Measurements from ENCODE around the gene MATN3. TPM values are rescaled to one million over a fixed set of nuclear protein-coding genes. Genes with fewer than 3 reads are reported as not detected.

MATN3 gene
- total and polyA plus RNA-seq, 9 of the 15 experiments (the other 6 are each of a cell fraction or from before 2014, with no cell fraction given), result not detected

- Histone ChIP-seq H3K4me1 (replicated peaks in 1 of 2; ENCODE audit: control insufficient read depth in 2 of 2, insufficient read depth in 2 of 2, low read length in 2 of 2) (peaks cover 0 to 23% of the 10 kb centered on the region in 2 experiments; a peak in 3 of 5 replicates), H3K4me3 (peak overlapping the region; percentile 70), H3K9me1 (ENCODE audit: control insufficient read depth, insufficient read depth, low read length) (no peaks in the 10 kb centered on the region), H3K79me2 (ENCODE audit: control insufficient read depth, insufficient read depth, low read length) (peaks cover 37% of the 10 kb centered on the region), H3K9me3 (replicated peaks; ENCODE audit: control insufficient read depth, insufficient read depth, low read depth, low read length) (no peaks in the 10 kb centered on the region; the same call in 1 of the 2 replicates), H3K36me3 (ENCODE audit: control insufficient read depth, insufficient read depth, low read length) (0 out of 3 replicates have a peak, but pooled peaks cover 2% of the 10 kb centered on the region), H3K9ac (ENCODE audit: insufficient read depth in 1 of 2, low read depth in 2 of 2, low read length in 2 of 2) (peak overlapping the region in 1 of 2 experiments; percentile 94; a peak in 2 of 4 replicates), H3K27ac (ENCODE audit: extremely low read depth, low read depth, low read length) (peak overlapping the region; percentile 98), H2AFZ (ENCODE audit: low read depth, low read length) (peak overlapping the region; percentile 99), H3K4me2 (ENCODE audit: insufficient read depth, low read length) (peak overlapping the region; percentile 97), H3K27me3 (ENCODE audit: control insufficient read depth in 2 of 2, insufficient read depth in 2 of 2, low read length in 2 of 2) (no peaks in the 10 kb centered on the region), H4K20me1 (replicated peaks; ENCODE audit: control insufficient read depth, insufficient read depth, low read length) (peaks cover 21% of the 10 kb centered on the region)
- ChIA-PET POLR2A (interaction anchor here (0.6 to 2.7 kb wide), 8 partner anchors 10 to 228 kb away, joined by 3 to 20 read pairs (median 4); no protein-coding TSS in a partner anchor), CTCF (ENCODE audit: low intra/inter-chr PET ratio) (interaction anchor here (0.6 kb wide), 1 partner anchor 292 kb away, joined by 5 read pairs; no protein-coding TSS in a partner anchor)
- peak; percentile 82 to 90 (median 84) for DNase-seq (ENCODE audit: extremely low read depth in 1 of 4, low spot score in 3 of 4)
- ATAC-seq, result peak; percentile 68
- peak; percentile 6 for FAIRE-seq
- in situ Hi-C loops (cut with MboI) (no loop called here), intact Hi-C loops (cut with micrococcal nuclease) (loop anchor here (5.0 kb wide), 1 partner anchor 151 kb away; the partner anchor contains the start of gene TTC32)
- BruUV-seq (replicated peaks), result no TSS peak
- 2% methylated on average over 5 of the region's 5 CpGs for WGBS (ENCODE audit: insufficient coverage, low coverage, missing lambda C conversion rate)
- TF ChIP-seq NCOA2 (IDR thresholded peaks at IDR 0.05; ENCODE audit: partially characterized antibody in 2 of 2) (no peak), NCOA1 (IDR thresholded peaks at IDR 0.05; ENCODE audit: low read depth) (no peak), ZNF696 (CRISPR knock-in tag; conservative IDR thresholded peaks at IDR 0.05) (no peak), CC2D1A (IDR thresholded peaks at IDR 0.05) (no peak), POLR2AphosphoS2 (IDR thresholded peaks at IDR 0.05; ENCODE audit: low read length) (no peak), CBFA2T2 (conservative IDR thresholded peaks at IDR 0.05) (peak; percentile 69), MAFK (IDR thresholded peaks at IDR 0.05; ENCODE audit: low read length) (no peak), LEF1 (IDR thresholded peaks at IDR 0.05) (peak; percentile 72), HOXB6 (CRISPR knock-in tag; IDR thresholded peaks at IDR 0.05; ENCODE audit: borderline replicate concordance) (no peak), ZNF561 (CRISPR knock-in tag; conservative IDR thresholded peaks at IDR 0.05) (no peak), RAD51 (IDR thresholded peaks at IDR 0.05; ENCODE audit: borderline replicate concordance, low read depth) (no peak), HDAC8 (tag; IDR thresholded peaks at IDR 0.05) (no peak), GTF2E2 (tag; IDR thresholded peaks at IDR 0.05) (no peak), GATAD2A (IDR thresholded peaks at IDR 0.05) (no peak), MECOM (CRISPR knock-in tag; IDR thresholded peaks at IDR 0.05) (no peak), FOXP1 (CRISPR knock-in tag; IDR thresholded peaks at IDR 0.05) (no peak), CBX5 (IDR thresholded peaks at IDR 0.05; ENCODE audit: borderline replicate concordance, low read depth) (no peak), ZNF134 (CRISPR knock-in tag; conservative IDR thresholded peaks at IDR 0.05) (no peak), ZNF75A (CRISPR knock-in tag; IDR thresholded peaks at IDR 0.05) (no peak), TAL1 (IDR thresholded peaks at IDR 0.05) (peak; percentile 72), ZNF57 (CRISPR knock-in tag; IDR thresholded peaks at IDR 0.05) (no peak), NCOA4 (IDR thresholded peaks at IDR 0.05; ENCODE audit: partially characterized antibody) (no peak), ZNF121 (CRISPR knock-in tag; conservative IDR thresholded peaks at IDR 0.05) (no peak), KLF10 (CRISPR knock-in tag; IDR thresholded peaks at IDR 0.05) (no peak), TRIM28 (IDR thresholded peaks at IDR 0.05) (no peak), TOE1 (IDR thresholded peaks at IDR 0.05; ENCODE audit: borderline replicate concordance) (no peak), TOE1 (CRISPR knock-in tag; IDR thresholded peaks at IDR 0.05; ENCODE audit: borderline replicate concordance, low read depth) (no peak)
- TF ChIP-seq, protein P1, sequence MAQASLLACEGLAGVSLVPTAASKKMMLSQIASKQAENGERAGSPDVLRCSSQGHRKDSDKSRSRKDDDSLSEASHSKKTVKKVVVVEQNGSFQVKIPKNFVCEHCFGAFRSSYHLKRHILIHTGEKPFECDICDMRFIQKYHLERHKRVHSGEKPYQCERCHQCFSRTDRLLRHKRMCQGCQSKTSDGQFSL (CRISPR knock-in tag; IDR thresholded peaks at IDR 0.05), result no peak
- TF ChIP-seq, protein P1 (tag; IDR thresholded peaks at IDR 0.05), result no peak
These were observed 40.4 kb upstream of the MATN3 start for GRCh38 chr2:20052861-20053281.

All from K562 (cell line).